ENCODE results near the gene CBX2. TPM values are rescaled to one million over a fixed set of nuclear protein-coding genes. Genes with fewer than 3 reads are reported as not detected.
A peak's percentile ranks its signal among the peaks of the same experiment; 100 is the strongest.

CBX2 gene
- total RNA-seq, 2 experiments from 2014 or later, result 2.5 to 3.1 TPM

DNA sequence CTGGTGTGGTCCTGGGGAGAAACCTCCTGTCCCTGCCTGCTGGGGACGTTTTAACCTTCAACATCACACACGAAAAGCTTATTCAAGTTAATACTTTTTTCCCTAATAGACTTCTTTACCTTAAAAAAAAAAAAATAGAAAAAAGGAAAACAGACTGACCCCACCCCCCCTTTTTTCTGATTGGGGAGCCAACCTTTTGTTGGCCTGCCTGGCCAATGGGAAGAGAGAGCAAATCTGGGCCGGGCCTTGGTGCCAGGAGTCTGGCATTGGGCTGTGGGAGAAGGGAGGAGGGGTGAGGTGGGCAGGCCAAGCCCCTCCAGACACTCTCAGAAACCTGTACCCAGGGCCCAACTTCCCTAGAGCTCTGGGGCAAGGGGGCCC is 16.0 kb downstream of the CBX2 start:
- peaks cover 16% of the 10 kb centered on the region for H3K4me1 Mint-ChIP-seq (ENCODE audit: low read depth)
- no peaks in the 10 kb centered on the region for H3K36me3 Mint-ChIP-seq
- no peak overlapping the region for H3K27ac Mint-ChIP-seq
- H3K27me3 Mint-ChIP-seq, result peaks cover 33% of the 10 kb centered on the region
- CTCF ChIA-PET, result interaction anchor here (1.2 to 2.7 kb wide), 3 partner anchors 15 to 45 kb away, joined by 3 to 9 read pairs (median 3); partner anchors contain the start of gene CBX4
- intact Hi-C loops (cut with micrococcal nuclease), result no loop called here
- DNase-seq, result no peak
- no peaks in the 10 kb centered on the region for H3K9me3 Mint-ChIP-seq
- POLR2A ChIA-PET, result no interaction called here
- H3K4me3 Mint-ChIP-seq, result no peak overlapping the region

GRCh38 chr17:79794659-79795511 is 16.9 kb downstream of the CBX2 start:
- ChIA-PET POLR2A (no interaction called here), CTCF (interaction anchor here (0.8 to 2.7 kb wide), 5 partner anchors 14 to 53 kb away, joined by 3 to 20 read pairs (median 3); partner anchors contain the start of gene CBX4)
- Mint-ChIP-seq H3K4me3 (no peak overlapping the region), H3K4me1 (ENCODE audit: low read depth) (peaks cover 22% of the 10 kb centered on the region), H3K36me3 (no peaks in the 10 kb centered on the region), H3K9me3 (no peaks in the 10 kb centered on the region), H3K27ac (no peak overlapping the region), H3K27me3 (peaks cover 35% of the 10 kb centered on the region)
- intact Hi-C loops (cut with micrococcal nuclease), result loop anchor here (5.0 kb wide), 1 partner anchor 48 kb away; no protein-coding TSS in a partner anchor
- DNase-seq, result no peak

- intact Hi-C loops (cut with micrococcal nuclease), result loop anchor here (2.0 to 5.0 kb wide), 2 partner anchors 15 to 49 kb away; no protein-coding TSS in a partner anchor
- Mint-ChIP-seq H3K27ac (no peak overlapping the region), H3K27me3 (peaks cover 34% of the 10 kb centered on the region), H3K4me1 (ENCODE audit: low read depth) (peaks cover 32% of the 10 kb centered on the region), H3K36me3 (no peaks in the 10 kb centered on the region), H3K4me3 (peak overlapping the region; percentile 76), H3K9me3 (no peaks in the 10 kb centered on the region)
- ChIA-PET POLR2A (interaction anchor here (3.8 kb wide), 1 partner anchor 43 kb away, joined by 23 read pairs; the partner anchor contains the start of gene CBX4), CTCF (interaction anchor here (1.1 to 2.5 kb wide), 6 partner anchors 12 to 46 kb away, joined by 3 to 20 read pairs (median 6); partner anchors contain the start of gene CBX4)
- DNase-seq, result no peak
These were observed 18.0 kb downstream of the CBX2 start for GRCh38 chr17:79795795-79796443.

DNA sequence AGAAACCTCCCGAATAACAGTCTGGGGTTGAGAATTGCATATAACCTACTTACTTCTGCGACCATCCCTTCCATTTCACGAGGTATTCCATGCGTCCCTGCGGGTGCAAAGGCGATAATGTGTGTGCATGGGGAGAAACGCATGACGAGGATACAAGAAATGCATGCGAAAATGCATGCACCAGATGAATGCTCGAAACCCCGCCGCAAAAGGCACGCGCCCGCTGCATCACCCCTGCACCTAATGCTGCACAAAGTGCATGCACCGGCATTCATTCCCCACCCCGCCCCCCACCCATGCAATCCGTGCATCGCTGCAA is 18.5 kb downstream of the CBX2 start:
- Mint-ChIP-seq H3K36me3 (no peaks in the 10 kb centered on the region), H3K27me3 (peaks cover 31% of the 10 kb centered on the region), H3K27ac (no peak overlapping the region), H3K4me1 (ENCODE audit: low read depth) (peaks cover 29% of the 10 kb centered on the region), H3K4me3 (peak overlapping the region; percentile 76), H3K9me3 (no peaks in the 10 kb centered on the region)
- ChIA-PET CTCF (interaction anchor here (0.9 to 2.5 kb wide), 11 partner anchors 12 to 305 kb away, joined by 3 to 20 read pairs (median 5); partner anchors contain the start of genes CBX4 and GAA), POLR2A (interaction anchor here (1.1 to 3.8 kb wide), 3 partner anchors 16 to 43 kb away, joined by 3 to 23 read pairs (median 4); partner anchors contain the start of gene CBX4)
- no peak for DNase-seq
- intact Hi-C loops (cut with micrococcal nuclease), result loop anchor here (2.0 to 5.0 kb wide), 2 partner anchors 14 to 49 kb away; no protein-coding TSS in a partner anchor

GRCh38 chr17:79796763-79797491 is 19.0 kb downstream of the CBX2 start, which contains the start of gene CBX8:
Gene CBX8 (minus strand): TSS chr17:79797077. CDS start chr17:79796998, 79 bp downstream.
- Mint-ChIP-seq H3K4me3 (peak within 1 kb of the TSS; percentile 76), H3K4me1 (ENCODE audit: low read depth) (peaks cover 29% of the 10 kb centered on the region), H3K27ac (peak within 1 kb of the TSS; percentile 69), H3K27me3 (peaks cover 35% of the 10 kb centered on the region), H3K36me3 (no peaks in the 10 kb centered on the region), H3K9me3 (no peaks in the 10 kb centered on the region)
- CTCF ChIA-PET, result interaction anchor here (0.9 to 2.5 kb wide), 11 partner anchors 11 to 305 kb away, joined by 3 to 20 read pairs (median 5); partner anchors contain the start of genes CBX4 and GAA
- POLR2A ChIA-PET, result interaction anchor here (1.1 to 3.8 kb wide), 3 partner anchors 15 to 42 kb away, joined by 3 to 23 read pairs (median 4); partner anchors contain the start of gene CBX4
- intact Hi-C loops (cut with micrococcal nuclease), result loop anchor here (1.0 to 5.0 kb wide), 4 partner anchors 14 to 200 kb away; partner anchors contain the start of gene CBX4
- DNase-seq, result peak; percentile 100

DNA sequence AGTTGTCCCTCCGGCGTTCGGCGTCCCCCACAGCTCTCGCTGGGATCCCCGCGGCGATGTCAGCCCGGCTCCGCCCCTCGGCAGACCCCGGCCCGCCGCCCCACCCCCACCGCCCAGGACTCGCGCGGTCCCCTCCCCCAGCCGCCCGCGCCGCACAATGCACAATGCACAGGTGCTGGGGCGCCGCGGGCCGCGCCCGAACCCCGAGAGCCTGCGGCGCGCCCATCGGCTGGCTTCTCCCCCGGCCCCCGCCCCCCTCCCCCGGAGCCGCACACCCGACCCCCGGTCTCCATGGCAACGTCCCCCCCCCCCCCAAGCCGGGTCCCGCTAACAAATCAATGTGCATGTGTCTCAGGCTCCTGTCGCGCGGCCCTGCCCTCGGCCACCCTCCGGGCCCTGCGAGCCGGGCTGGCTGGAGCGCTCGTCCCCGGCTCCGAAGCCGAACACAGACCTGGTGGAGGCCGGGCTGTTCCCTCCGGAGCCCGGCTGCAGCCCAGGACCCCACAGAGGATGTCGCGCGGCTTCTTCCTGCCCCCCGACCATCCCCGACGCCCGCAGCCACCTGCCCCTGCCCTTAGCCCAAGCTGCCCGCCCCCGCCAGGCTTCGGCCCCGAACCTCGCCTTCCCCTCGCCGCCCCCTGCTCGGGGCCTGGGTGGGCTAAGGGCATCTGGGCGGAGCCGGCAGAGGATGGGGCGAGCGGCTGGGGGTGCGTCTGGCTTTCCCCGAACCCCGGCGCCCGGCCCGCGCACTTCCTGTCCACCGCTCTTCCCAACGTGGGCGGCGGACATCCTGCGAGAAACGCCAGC is 19.7 kb downstream of the CBX2 start:
- intact Hi-C loops (cut with micrococcal nuclease), result loop anchor here (1.0 to 5.0 kb wide), 4 partner anchors 13 to 200 kb away; partner anchors contain the start of gene CBX4
- ChIA-PET POLR2A (interaction anchor here (0.9 to 3.8 kb wide), 4 partner anchors 11 to 41 kb away, joined by 3 to 23 read pairs (median 4); partner anchors contain the start of gene CBX4), CTCF (interaction anchor here (1.0 to 2.5 kb wide), 10 partner anchors 9 to 304 kb away, joined by 3 to 20 read pairs (median 6); partner anchors contain the start of genes CBX4 and GAA)
- H3K9me3 Mint-ChIP-seq, result no peaks in the 10 kb centered on the region
- H3K4me3 Mint-ChIP-seq, result no peak overlapping the region
- H3K27ac Mint-ChIP-seq, result no peak overlapping the region
- peak; percentile 33 for DNase-seq
- H3K36me3 Mint-ChIP-seq, result no peaks in the 10 kb centered on the region
- peaks cover 35% of the 10 kb centered on the region for H3K27me3 Mint-ChIP-seq
- peaks cover 29% of the 10 kb centered on the region for H3K4me1 Mint-ChIP-seq (ENCODE audit: low read depth)

- Mint-ChIP-seq H3K36me3 (no peaks in the 10 kb centered on the region), H3K27me3 (peaks cover 38% of the 10 kb centered on the region), H3K4me1 (ENCODE audit: low read depth) (peaks cover 29% of the 10 kb centered on the region), H3K27ac (no peak overlapping the region), H3K9me3 (no peaks in the 10 kb centered on the region), H3K4me3 (peak overlapping the region; percentile 13)
- peak; percentile 17 for DNase-seq
- ChIA-PET CTCF (interaction anchor here (2.0 to 2.4 kb wide), 2 partner anchors 9 to 41 kb away, joined by 4 to 13 read pairs; partner anchors contain the start of gene CBX4), POLR2A (interaction anchor here (0.9 to 3.8 kb wide), 3 partner anchors 10 to 41 kb away, joined by 4 to 23 read pairs (median 6); partner anchors contain the start of gene CBX4)
- intact Hi-C loops (cut with micrococcal nuclease), result loop anchor here (5.0 kb wide), 1 partner anchor 51 kb away; no protein-coding TSS in a partner anchor
These were observed 20.6 kb downstream of the CBX2 start for GRCh38 chr17:79798299-79799173.

- peaks cover 38% of the 10 kb centered on the region for H3K27me3 Mint-ChIP-seq
- peaks cover 31% of the 10 kb centered on the region for H3K4me1 Mint-ChIP-seq (ENCODE audit: low read depth)
- no peaks in the 10 kb centered on the region for H3K36me3 Mint-ChIP-seq
- intact Hi-C loops (cut with micrococcal nuclease), result loop anchor here (5.0 kb wide), 1 partner anchor 52 kb away; no protein-coding TSS in a partner anchor
- no peak overlapping the region for H3K27ac Mint-ChIP-seq
- no peak overlapping the region for H3K4me3 Mint-ChIP-seq
- H3K9me3 Mint-ChIP-seq, result no peaks in the 10 kb centered on the region
- POLR2A ChIA-PET, result interaction anchor here (1.3 to 3.8 kb wide), 2 partner anchors 12 to 40 kb away, joined by 6 to 23 read pairs; partner anchors contain the start of gene CBX4
- peak; percentile 18 for DNase-seq
- CTCF ChIA-PET, result interaction anchor here (0.8 to 2.4 kb wide), 3 partner anchors 10 to 41 kb away, joined by 4 to 13 read pairs (median 6); partner anchors contain the start of gene CBX4
These were observed 21.2 kb downstream of the CBX2 start for GRCh38 chr17:79799174-79799537.

- peak; percentile 44 for DNase-seq
- ChIA-PET CTCF (interaction anchor here (0.8 to 2.4 kb wide), 3 partner anchors 10 to 40 kb away, joined by 4 to 13 read pairs (median 6); partner anchors contain the start of gene CBX4), POLR2A (interaction anchor here (1.3 to 3.8 kb wide), 2 partner anchors 11 to 39 kb away, joined by 6 to 23 read pairs; partner anchors contain the start of gene CBX4)
- Mint-ChIP-seq H3K4me1 (ENCODE audit: low read depth) (peaks cover 36% of the 10 kb centered on the region), H3K9me3 (no peaks in the 10 kb centered on the region), H3K36me3 (peaks cover 2% of the 10 kb centered on the region), H3K4me3 (peak overlapping the region; percentile 17), H3K27ac (no peak overlapping the region), H3K27me3 (peaks cover 42% of the 10 kb centered on the region)
- intact Hi-C loops (cut with micrococcal nuclease), result loop anchor here (5.0 kb wide), 1 partner anchor 52 kb away; no protein-coding TSS in a partner anchor
These were observed 21.8 kb downstream of the CBX2 start for GRCh38 chr17:79799538-79800324.

Data from activated CD4-positive, alpha-beta memory T cell treated with anti-CD3 and anti-CD28 coated beads for 36 hours (primary cell).